ENCODE data around the gene TAAR6.
"Not testable (repeated sequence)": the region's sequence is repeated elsewhere in the genome, so short reads cannot be mapped to it uniquely, and the experiment has no call there.

The TAAR6 gene

GRCh38 chr6:132560087-132560486 lies 10.0 kb upstream of the TAAR6 start:
- not testable (repeated sequence) for H3K9me3 Mint-ChIP-seq; H3K4me3 Mint-ChIP-seq; DNase-seq (ENCODE audit: low spot score); H3K36me3 Mint-ChIP-seq (ENCODE audit: low read depth); H3K4me1 Mint-ChIP-seq (ENCODE audit: low read depth); H3K27ac Mint-ChIP-seq; H3K27me3 Mint-ChIP-seq (ENCODE audit: low read depth)

- no peak overlapping the region for H3K27ac Mint-ChIP-seq
- no peak for DNase-seq (ENCODE audit: low spot score)
- H3K4me1 Mint-ChIP-seq (ENCODE audit: low read depth), result no peaks in the 10 kb centered on the region
- peaks cover 8% of the 10 kb centered on the region for H3K27me3 Mint-ChIP-seq (ENCODE audit: low read depth)
- no peaks in the 10 kb centered on the region for H3K36me3 Mint-ChIP-seq (ENCODE audit: low read depth)
- no peak overlapping the region for H3K4me3 Mint-ChIP-seq
- no peaks in the 10 kb centered on the region for H3K9me3 Mint-ChIP-seq
Observed at GRCh38 chr6:132566404-132566803, 3.7 kb upstream of the TAAR6 start.

GRCh38 chr6:132567566-132567965 lies 2.6 kb upstream of the TAAR6 start:
- DNase-seq (ENCODE audit: low spot score), result no peak
- H3K27me3 Mint-ChIP-seq (ENCODE audit: low read depth), result peaks cover 9% of the 10 kb centered on the region
- no peaks in the 10 kb centered on the region for H3K36me3 Mint-ChIP-seq (ENCODE audit: low read depth)
- H3K27ac Mint-ChIP-seq, result no peak overlapping the region
- H3K4me3 Mint-ChIP-seq, result no peak overlapping the region
- H3K9me3 Mint-ChIP-seq, result no peaks in the 10 kb centered on the region
- no peaks in the 10 kb centered on the region for H3K4me1 Mint-ChIP-seq (ENCODE audit: low read depth)

- DNase-seq (ENCODE audit: low spot score), result no peak
- H3K27ac Mint-ChIP-seq, result no peak overlapping the region
- no peak overlapping the region for H3K4me3 Mint-ChIP-seq
- H3K9me3 Mint-ChIP-seq, result no peaks in the 10 kb centered on the region
- no peaks in the 10 kb centered on the region for H3K36me3 Mint-ChIP-seq (ENCODE audit: low read depth)
- peaks cover 12% of the 10 kb centered on the region for H3K27me3 Mint-ChIP-seq (ENCODE audit: low read depth)
- no peaks in the 10 kb centered on the region for H3K4me1 Mint-ChIP-seq (ENCODE audit: low read depth)
Observed at GRCh38 chr6:132568611-132569010, 1.5 kb upstream of the TAAR6 start.

- no peaks in the 10 kb centered on the region for H3K4me1 Mint-ChIP-seq (ENCODE audit: low read depth)
- H3K27me3 Mint-ChIP-seq (ENCODE audit: low read depth), result peaks cover 13% of the 10 kb centered on the region
- no peaks in the 10 kb centered on the region for H3K9me3 Mint-ChIP-seq
- DNase-seq (ENCODE audit: low spot score), result no peak
- H3K27ac Mint-ChIP-seq, result no peak overlapping the region
- H3K36me3 Mint-ChIP-seq (ENCODE audit: low read depth), result no peaks in the 10 kb centered on the region
- H3K4me3 Mint-ChIP-seq, result no peak overlapping the region
Observed at GRCh38 chr6:132569170-132569569, 952 bp upstream of the TAAR6 start.

- no peak for DNase-seq (ENCODE audit: low spot score)
- Mint-ChIP-seq H3K4me1 (ENCODE audit: low read depth) (no peaks in the 10 kb centered on the region), H3K27ac (no peak overlapping the region), H3K27me3 (ENCODE audit: low read depth) (peaks cover 13% of the 10 kb centered on the region), H3K36me3 (ENCODE audit: low read depth) (no peaks in the 10 kb centered on the region), H3K4me3 (no peak overlapping the region), H3K9me3 (no peaks in the 10 kb centered on the region)
Observed at GRCh38 chr6:132571774-132572173, 1.7 kb downstream of the TAAR6 start.

GRCh38 chr6:132584698-132585097 lies 14.6 kb downstream of the TAAR6 start:
- Mint-ChIP-seq H3K27ac (no peak overlapping the region), H3K36me3 (ENCODE audit: low read depth) (no peaks in the 10 kb centered on the region), H3K9me3 (no peaks in the 10 kb centered on the region), H3K4me1 (ENCODE audit: low read depth) (no peaks in the 10 kb centered on the region), H3K27me3 (ENCODE audit: low read depth) (peaks cover 9% of the 10 kb centered on the region), H3K4me3 (no peak overlapping the region)
- DNase-seq (ENCODE audit: low spot score), result no peak

GRCh38 chr6:132587424-132587823 lies 17.3 kb downstream of the TAAR6 start:
- Mint-ChIP-seq H3K36me3 (ENCODE audit: low read depth) (no peaks in the 10 kb centered on the region), H3K9me3 (no peaks in the 10 kb centered on the region), H3K27me3 (ENCODE audit: low read depth) (peaks cover 7% of the 10 kb centered on the region), H3K4me3 (no peak overlapping the region), H3K27ac (no peak overlapping the region), H3K4me1 (ENCODE audit: low read depth) (no peaks in the 10 kb centered on the region)
- no peak for DNase-seq (ENCODE audit: low spot score)

- Mint-ChIP-seq H3K4me1 (ENCODE audit: low read depth) (no peaks in the 10 kb centered on the region), H3K36me3 (ENCODE audit: low read depth) (no peaks in the 10 kb centered on the region), H3K27me3 (ENCODE audit: low read depth) (peaks cover 6% of the 10 kb centered on the region), H3K4me3 (no peak within 1 kb of the TSS), H3K27ac (no peak within 1 kb of the TSS), H3K9me3 (no peaks in the 10 kb centered on the region)
- DNase-seq (ENCODE audit: low spot score), result no peak
Observed at GRCh38 chr6:132589454-132589853, 19.3 kb downstream of the TAAR6 start, which contains the start of gene TAAR5. Gene TAAR5, minus strand, starts transcription at chr6:132589741. Its CDS starts 55 bp downstream, at chr6:132589686.

- H3K36me3 Mint-ChIP-seq (ENCODE audit: low read depth), result no peaks in the 10 kb centered on the region
- H3K9me3 Mint-ChIP-seq, result no peaks in the 10 kb centered on the region
- no peak for DNase-seq (ENCODE audit: low spot score)
- no peak overlapping the region for H3K27ac Mint-ChIP-seq
- no peaks in the 10 kb centered on the region for H3K4me1 Mint-ChIP-seq (ENCODE audit: low read depth)
- H3K27me3 Mint-ChIP-seq (ENCODE audit: low read depth), result peaks cover 6% of the 10 kb centered on the region
- H3K4me3 Mint-ChIP-seq, result no peak overlapping the region
Observed at GRCh38 chr6:132590362-132590761, 20.2 kb downstream of the TAAR6 start.

- Mint-ChIP-seq H3K27me3 (ENCODE audit: low read depth) (peaks cover 6% of the 10 kb centered on the region), H3K4me1 (ENCODE audit: low read depth) (no peaks in the 10 kb centered on the region), H3K4me3 (no peak overlapping the region), H3K36me3 (ENCODE audit: low read depth) (no peaks in the 10 kb centered on the region), H3K27ac (no peak overlapping the region), H3K9me3 (no peaks in the 10 kb centered on the region)
- no peak for DNase-seq (ENCODE audit: low spot score)
Observed at GRCh38 chr6:132592855-132593254, 22.7 kb downstream of the TAAR6 start.

GRCh38 chr6:132596201-132596600 lies 26.1 kb downstream of the TAAR6 start:
- DNase-seq (ENCODE audit: low spot score), result no peak
- H3K4me1 Mint-ChIP-seq (ENCODE audit: low read depth), result no peaks in the 10 kb centered on the region
- no peaks in the 10 kb centered on the region for H3K9me3 Mint-ChIP-seq
- no peak overlapping the region for H3K27ac Mint-ChIP-seq
- H3K36me3 Mint-ChIP-seq (ENCODE audit: low read depth), result no peaks in the 10 kb centered on the region
- no peak overlapping the region for H3K4me3 Mint-ChIP-seq
- peaks cover 13% of the 10 kb centered on the region for H3K27me3 Mint-ChIP-seq (ENCODE audit: low read depth)

- Mint-ChIP-seq H3K36me3 (ENCODE audit: low read depth) (no peaks in the 10 kb centered on the region), H3K4me3 (no peak overlapping the region), H3K9me3 (no peaks in the 10 kb centered on the region), H3K27me3 (ENCODE audit: low read depth) (peaks cover 15% of the 10 kb centered on the region), H3K27ac (no peak overlapping the region), H3K4me1 (ENCODE audit: low read depth) (no peaks in the 10 kb centered on the region)
- no peak for DNase-seq (ENCODE audit: low spot score)
Observed at GRCh38 chr6:132598473-132598872, 28.4 kb downstream of the TAAR6 start.

- H3K27me3 Mint-ChIP-seq (ENCODE audit: low read depth); H3K4me1 Mint-ChIP-seq (ENCODE audit: low read depth); DNase-seq (ENCODE audit: low spot score); H3K27ac Mint-ChIP-seq; H3K9me3 Mint-ChIP-seq; H3K4me3 Mint-ChIP-seq; H3K36me3 Mint-ChIP-seq (ENCODE audit: low read depth): not testable (repeated sequence)
Observed at GRCh38 chr6:132600900-132601299, 30.8 kb downstream of the TAAR6 start.

- H3K4me1 Mint-ChIP-seq (ENCODE audit: low read depth), result no peaks in the 10 kb centered on the region
- H3K27me3 Mint-ChIP-seq (ENCODE audit: low read depth), result peaks cover 6% of the 10 kb centered on the region
- no peak for DNase-seq (ENCODE audit: low spot score)
- H3K36me3 Mint-ChIP-seq (ENCODE audit: low read depth), result no peaks in the 10 kb centered on the region
- H3K27ac Mint-ChIP-seq, result no peak overlapping the region
- H3K9me3 Mint-ChIP-seq, result no peaks in the 10 kb centered on the region
- no peak overlapping the region for H3K4me3 Mint-ChIP-seq
Observed at GRCh38 chr6:132604635-132605152, 34.6 kb downstream of the TAAR6 start.

Data from T-helper 2 cell treated with Interferon-gamma antibody and Interleukin-4, amounts not matched to agents 5 μg/mL and 100 μg/mL, for 36 hours (primary cell).